GM21529 (cell line): ENCODE data around the gene CHAF1B.

Source experiments
- ATAC-seq: cut with Tn5 transposase; IDR thresholded peaks from one replicate; pipeline ENCODE4 v1.9.1; 2021; ENCODE audit not compliant: unreplicated experiment

CHAF1B gene

DNA sequence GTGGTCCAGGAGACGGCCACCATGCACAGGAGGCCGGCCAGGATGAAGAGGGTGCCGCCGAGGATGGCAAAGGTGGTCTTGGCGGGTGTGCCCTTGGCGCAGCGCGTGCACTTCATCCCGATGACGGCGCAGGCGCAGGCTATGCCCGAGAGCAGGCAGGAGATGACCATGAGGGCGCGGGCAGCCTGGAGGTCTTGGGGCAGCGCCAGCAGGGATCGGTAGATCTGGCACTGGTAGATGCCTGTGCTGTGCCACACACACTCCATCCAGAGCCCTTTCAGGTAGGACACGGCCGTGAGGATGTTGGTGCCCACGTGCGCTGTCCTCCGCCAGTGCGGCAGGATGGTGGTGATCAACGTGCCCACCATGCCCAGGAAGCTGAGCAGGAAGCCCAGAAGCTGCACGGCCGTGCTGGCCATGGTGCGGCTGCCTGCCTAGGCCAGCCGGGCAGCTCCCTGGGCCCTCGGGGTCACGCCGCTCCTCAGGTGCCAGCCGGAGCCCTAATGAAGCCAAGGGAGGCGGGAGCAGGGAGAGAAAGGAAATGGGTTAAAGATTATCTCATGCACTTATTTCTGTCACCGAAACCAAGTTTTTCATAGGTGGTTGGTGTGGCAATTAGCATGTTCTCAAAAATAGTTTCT lies 76.2 kb downstream of the CHAF1B start:
- no peak for ATAC-seq

- ATAC-seq, result no peak
Measured at GRCh38 chr21:36461918-36462486, 76.8 kb downstream of the CHAF1B start.

DNA sequence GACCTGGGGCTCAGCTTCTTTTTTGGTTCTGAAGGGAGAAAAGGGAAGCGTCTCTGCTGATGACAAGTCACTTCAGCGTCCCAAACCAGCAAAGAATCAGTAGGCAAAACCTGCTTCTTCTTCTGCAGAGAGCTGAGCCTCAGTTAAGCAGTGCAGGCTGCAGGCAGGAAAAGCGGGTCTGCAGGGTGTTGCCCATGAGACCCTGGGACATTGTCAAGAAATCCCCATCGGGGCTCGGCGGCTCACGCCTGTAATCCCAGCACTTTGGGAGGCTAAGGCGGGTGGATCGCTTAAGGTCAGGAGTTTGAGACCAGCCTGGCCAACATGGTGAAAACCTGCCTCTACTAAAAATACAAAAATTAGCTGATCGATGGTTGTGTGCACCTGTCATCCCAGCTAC lies 78.0 kb downstream of the CHAF1B start:
- no peak for ATAC-seq

DNA sequence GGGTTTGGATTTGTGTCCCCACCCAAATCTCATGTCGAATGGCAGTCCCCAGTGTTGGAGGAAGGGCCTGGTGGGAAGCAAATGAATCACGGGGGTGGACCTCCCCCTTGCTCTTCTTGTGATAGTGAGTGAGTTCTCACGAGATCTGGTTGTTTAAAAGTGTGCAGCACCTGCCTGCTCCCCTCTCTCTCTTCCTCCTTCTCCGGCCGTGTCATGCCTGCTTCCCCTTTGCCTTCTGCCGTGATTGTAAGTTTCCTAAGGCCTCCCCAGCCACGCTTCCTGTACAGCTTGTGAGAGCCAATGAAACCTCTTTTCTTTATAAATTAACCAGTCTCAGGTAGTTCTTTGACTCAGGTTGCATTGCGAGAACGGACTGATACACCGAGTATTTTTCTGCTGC lies 78.8 kb downstream of the CHAF1B start:
- no peak for ATAC-seq

- no peak for ATAC-seq
Measured at GRCh38 chr21:36464590-36464989, 79.4 kb downstream of the CHAF1B start.

DNA sequence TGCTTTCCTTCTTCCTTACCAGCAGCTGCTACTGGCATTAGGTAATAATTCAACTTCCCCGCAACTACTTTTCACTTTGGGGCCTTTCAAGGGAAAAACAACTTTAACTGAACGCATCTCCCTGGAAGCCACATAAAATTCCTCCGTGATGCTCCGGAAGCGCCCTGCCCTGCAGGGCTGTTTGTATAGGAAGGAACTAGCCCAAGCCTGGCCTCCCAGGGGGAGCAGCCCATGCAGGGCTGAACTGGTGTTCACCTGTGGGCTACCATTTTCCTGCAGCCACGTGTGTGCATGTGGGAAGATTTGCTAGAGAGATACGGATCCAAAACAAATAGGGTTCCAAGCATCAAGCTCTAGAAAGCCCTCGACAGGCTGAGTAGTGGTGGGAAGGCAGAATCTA lies 80.3 kb downstream of the CHAF1B start:
- ATAC-seq, result no peak

- ATAC-seq, result no peak
Measured at GRCh38 chr21:36466061-36466511, 80.9 kb downstream of the CHAF1B start.
